ENCODE results near the gene CD7. TPM values are rescaled to one million over a fixed set of nuclear protein-coding genes. Genes with fewer than 3 reads are reported as not detected.

CD7 gene
- total RNA-seq, 1 donor from 2014 or later, result 5.2 TPM

GRCh38 chr17:82346342-82347300 lies 29.2 kb upstream of the CD7 start:
- Histone ChIP-seq H3K4me1 (peaks cover 1% of the 10 kb centered on the region), H3K27ac (no peak overlapping the region), H3K4me3 (no peak overlapping the region), H3K36me3 (no peaks in the 10 kb centered on the region), H3K9me3 (no peaks in the 10 kb centered on the region), H3K27me3 (no peaks in the 10 kb centered on the region)
- intact Hi-C loops (cut with DNase I), result loop anchor here (10.0 kb wide), 1 partner anchor 428 kb away; no protein-coding TSS in a partner anchor
- TF ChIP-seq POLR2A (IDR thresholded peaks at IDR 0.05) (no peak), POLR2AphosphoS5 (IDR thresholded peaks at IDR 0.05; ENCODE audit: insufficient read depth in 1 of 2, low read depth in 1 of 2) (no peak), CTCF (IDR thresholded peaks at IDR 0.05) (no peak)
- DNase-seq (ENCODE audit: extremely low spot score in 2 of 2), result no peak

GRCh38 chr17:82345151-82345976 lies 28.0 kb upstream of the CD7 start:
- H3K4me3 ChIP-seq, result no peak overlapping the region
- no peaks in the 10 kb centered on the region for H3K9me3 ChIP-seq
- no peaks in the 10 kb centered on the region for H3K27me3 ChIP-seq
- intact Hi-C loops (cut with DNase I), result loop anchor here (10.0 kb wide), 1 partner anchor 429 kb away; no protein-coding TSS in a partner anchor
- no peaks in the 10 kb centered on the region for H3K36me3 ChIP-seq
- no peak overlapping the region for H3K27ac ChIP-seq
- H3K4me1 ChIP-seq, result no peaks in the 10 kb centered on the region
- no peak for TF ChIP-seq CTCF (IDR thresholded peaks at IDR 0.05)
- TF ChIP-seq POLR2A (IDR thresholded peaks at IDR 0.05), result no peak
- no peak for TF ChIP-seq POLR2AphosphoS5 (IDR thresholded peaks at IDR 0.05; ENCODE audit: insufficient read depth in 1 of 2, low read depth in 1 of 2)
- DNase-seq (ENCODE audit: extremely low spot score in 2 of 2), result no peak

DNA sequence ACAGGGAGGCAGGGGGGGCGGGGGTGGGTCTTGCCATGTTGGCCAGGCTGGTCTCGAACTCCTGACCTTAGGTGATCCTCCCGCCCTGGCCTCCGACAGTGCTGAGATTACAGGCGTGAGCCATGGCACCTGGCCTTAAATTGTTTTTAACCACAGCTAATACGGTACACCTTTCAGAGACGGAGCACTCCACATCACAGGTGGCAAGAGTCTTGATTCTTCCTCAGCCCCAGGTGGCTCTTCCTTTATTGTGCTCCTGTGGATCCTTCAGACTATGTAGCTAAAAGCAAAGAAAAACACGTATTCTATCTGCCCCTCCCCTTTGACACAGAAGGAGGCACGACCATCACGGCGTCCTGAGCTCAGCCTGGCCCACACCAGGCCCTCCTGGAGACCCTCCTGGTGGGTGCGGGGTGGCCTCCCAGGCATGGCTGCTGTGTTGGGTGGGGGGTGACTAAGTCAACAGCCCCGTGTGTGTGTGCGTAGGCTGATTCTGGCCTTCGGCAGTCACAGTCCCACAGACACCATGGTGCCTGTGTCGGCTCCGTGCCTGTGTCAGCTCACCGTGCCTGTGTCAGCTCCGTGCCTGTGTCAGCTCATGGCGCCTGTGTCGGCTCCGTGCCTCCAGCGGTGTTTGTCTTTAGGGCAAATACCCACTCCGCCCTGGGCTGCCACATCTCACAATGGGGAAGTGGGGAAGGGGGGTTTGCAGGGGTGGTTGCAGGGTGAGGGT lies 26.9 kb upstream of the CD7 start:
- H3K36me3 ChIP-seq, result no peaks in the 10 kb centered on the region
- intact Hi-C loops (cut with DNase I), result loop anchor here (10.0 kb wide), 1 partner anchor 430 kb away; no protein-coding TSS in a partner anchor
- no peak for DNase-seq (ENCODE audit: extremely low spot score in 2 of 2)
- no peaks in the 10 kb centered on the region for H3K27me3 ChIP-seq
- H3K27ac ChIP-seq, result no peak overlapping the region
- H3K4me1 ChIP-seq, result peaks cover 5% of the 10 kb centered on the region
- H3K9me3 ChIP-seq, result no peaks in the 10 kb centered on the region
- no peak overlapping the region for H3K4me3 ChIP-seq
- TF ChIP-seq CTCF (IDR thresholded peaks at IDR 0.05) (no peak), POLR2A (IDR thresholded peaks at IDR 0.05) (no peak), POLR2AphosphoS5 (IDR thresholded peaks at IDR 0.05; ENCODE audit: insufficient read depth in 1 of 2, low read depth in 1 of 2) (no peak)

DNA sequence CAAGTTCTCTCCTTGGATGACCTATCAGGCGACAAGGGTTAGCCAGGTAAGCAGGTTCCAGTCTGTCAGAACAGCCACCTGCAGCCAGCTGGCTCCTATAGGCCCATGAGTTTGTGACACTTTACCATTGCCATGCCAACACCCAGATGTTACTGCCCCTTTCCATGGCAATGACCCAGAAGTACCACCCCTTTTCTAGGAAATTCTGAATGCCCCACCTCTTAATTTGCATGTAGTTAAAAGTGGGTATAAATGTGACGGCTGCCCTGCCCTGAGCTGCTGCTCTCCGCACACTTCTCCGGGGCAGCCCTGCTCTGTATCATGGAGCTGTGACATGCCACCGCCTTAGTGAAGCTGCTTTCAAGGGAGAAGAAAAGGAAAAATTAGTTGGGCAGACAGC lies 26.2 kb upstream of the CD7 start:
- H3K36me3 ChIP-seq, result no peaks in the 10 kb centered on the region
- peaks cover 13% of the 10 kb centered on the region for H3K4me1 ChIP-seq
- TF ChIP-seq POLR2A (IDR thresholded peaks at IDR 0.05), result no peak
- TF ChIP-seq CTCF (IDR thresholded peaks at IDR 0.05), result no peak
- TF ChIP-seq POLR2AphosphoS5 (IDR thresholded peaks at IDR 0.05; ENCODE audit: insufficient read depth in 1 of 2, low read depth in 1 of 2), result no peak
- DNase-seq (ENCODE audit: extremely low spot score in 2 of 2), result no peak
- no peaks in the 10 kb centered on the region for H3K27me3 ChIP-seq
- intact Hi-C loops (cut with DNase I), result loop anchor here (10.0 kb wide), 1 partner anchor 431 kb away; no protein-coding TSS in a partner anchor
- H3K4me3 ChIP-seq, result no peak overlapping the region
- H3K27ac ChIP-seq, result no peak overlapping the region
- no peaks in the 10 kb centered on the region for H3K9me3 ChIP-seq

All from vagina (tissue), 2 donors.